OCI-LY3 (cell line): ENCODE measurements around the gene IPO4.

ENCODE experiments used
- CTCF ChIP-seq: fragments of 200-600, 300-600 bp; sonication (generic); IDR thresholded peaks from 2 replicates; pipeline ENCODE4 v1.5.1; 2014; ENCODE audit warnings: antibody characterized with exemption, low read length, low read depth
- EZH2phosphoT487 ChIP-seq: fragments of 200-600 bp; shearing (Covaris generic); IDR thresholded peaks from 2 replicates; pipeline ENCODE4 v1.6.1; 2018; ENCODE audit warnings: antibody characterized with exemption, mixed run types, low read depth

- no peak for TF ChIP-seq CTCF
- no peak for TF ChIP-seq EZH2phosphoT487
Observed at GRCh38 chr14:24219080-24219479, 30.5 kb upstream of the IPO4 start.
